Measurements from ENCODE around the gene KCNQ1.

Gene KCNQ1

DNA sequence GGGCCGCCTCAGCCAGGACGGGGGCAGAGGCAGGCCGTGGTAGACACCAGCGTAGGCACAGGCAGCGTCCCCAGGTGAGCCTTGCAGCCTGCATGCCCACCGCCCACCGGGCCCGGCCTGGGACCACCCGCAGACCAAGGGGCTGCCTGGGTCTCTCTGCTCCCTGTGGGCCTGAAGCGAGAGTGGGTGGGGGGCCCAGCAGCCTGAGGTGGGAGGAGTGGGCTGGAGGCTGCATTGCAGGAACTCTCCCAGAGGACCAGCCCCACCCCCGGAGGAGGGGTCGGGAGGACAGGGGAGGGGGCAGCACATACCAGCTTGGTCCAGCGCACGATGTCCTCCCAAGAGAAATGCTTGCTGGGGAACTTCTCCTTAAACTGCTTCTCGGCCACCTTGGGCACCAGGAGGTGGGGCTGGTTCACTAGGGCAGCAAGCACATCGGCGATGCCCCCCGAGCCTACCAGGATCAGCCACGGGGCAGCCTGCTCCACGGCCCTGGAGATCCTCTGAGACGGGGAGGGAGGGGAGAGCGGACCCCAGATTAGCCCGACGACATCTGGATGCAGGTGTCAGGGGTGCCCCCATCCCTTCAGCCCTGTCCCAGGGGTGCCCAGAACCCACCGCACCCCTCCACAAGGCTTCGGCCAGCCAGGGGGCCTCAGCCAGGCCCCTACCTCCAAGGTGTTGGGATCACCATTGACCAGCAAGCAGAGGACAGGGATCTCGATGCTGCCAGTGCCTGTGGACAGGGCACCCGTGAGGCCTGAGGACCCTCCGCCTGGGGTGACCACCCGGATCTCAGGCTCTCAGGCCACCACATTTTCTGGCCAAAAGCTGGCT is 26.7 kb upstream of the KCNQ1 start:
- H3K27ac Mint-ChIP-seq, result no peak overlapping the region
- H3K27me3 Mint-ChIP-seq, result no peaks in the 10 kb centered on the region
- H3K36me3 Mint-ChIP-seq (ENCODE audit: low read depth), result no peaks in the 10 kb centered on the region

DNA sequence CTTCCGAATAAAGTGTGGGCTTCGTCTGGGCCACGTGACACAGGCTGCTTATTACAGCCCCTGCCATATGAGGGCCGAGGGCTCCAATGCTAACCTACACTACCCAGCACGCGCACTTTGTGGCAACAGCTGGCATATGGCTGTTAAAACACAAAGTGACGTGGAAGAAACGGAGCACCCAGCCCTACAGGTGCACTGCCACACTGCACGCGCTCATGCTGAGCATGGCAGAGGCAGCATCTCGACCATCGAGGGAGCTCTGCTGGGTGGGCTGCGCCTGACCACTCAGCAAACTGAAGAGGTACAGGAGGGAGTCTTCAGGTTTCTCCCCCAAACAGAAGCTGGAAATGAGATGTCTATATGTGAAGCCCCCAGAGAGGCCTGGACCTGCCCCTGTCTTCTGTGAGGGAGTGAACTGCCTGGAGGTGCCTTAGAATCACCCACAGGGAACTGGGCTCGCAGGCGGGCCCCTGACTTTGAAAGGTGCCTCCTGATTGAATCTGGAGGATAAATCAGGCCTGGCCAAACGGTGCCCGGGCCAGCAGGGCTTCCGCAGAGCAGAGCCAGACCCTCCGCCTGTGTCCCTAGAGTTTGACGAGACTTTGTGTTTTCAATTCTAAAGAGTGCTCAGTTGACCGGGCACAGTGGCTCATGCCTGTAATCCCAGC is 26.0 kb upstream of the KCNQ1 start:
- Mint-ChIP-seq H3K4me1 (ENCODE audit: low read depth) (peaks cover 3% of the 10 kb centered on the region), H3K27me3 (no peaks in the 10 kb centered on the region), H3K36me3 (ENCODE audit: low read depth) (no peaks in the 10 kb centered on the region), H3K27ac (no peak overlapping the region), H3K9me3 (no peaks in the 10 kb centered on the region), H3K4me3 (no peak overlapping the region)

More for the DNA sequence above, 26.7 kb upstream of the KCNQ1 start:
- Mint-ChIP-seq H3K4me1 (ENCODE audit: low read depth) (peaks cover 3% of the 10 kb centered on the region), H3K9me3 (no peaks in the 10 kb centered on the region), H3K4me3 (no peak overlapping the region)

DNA sequence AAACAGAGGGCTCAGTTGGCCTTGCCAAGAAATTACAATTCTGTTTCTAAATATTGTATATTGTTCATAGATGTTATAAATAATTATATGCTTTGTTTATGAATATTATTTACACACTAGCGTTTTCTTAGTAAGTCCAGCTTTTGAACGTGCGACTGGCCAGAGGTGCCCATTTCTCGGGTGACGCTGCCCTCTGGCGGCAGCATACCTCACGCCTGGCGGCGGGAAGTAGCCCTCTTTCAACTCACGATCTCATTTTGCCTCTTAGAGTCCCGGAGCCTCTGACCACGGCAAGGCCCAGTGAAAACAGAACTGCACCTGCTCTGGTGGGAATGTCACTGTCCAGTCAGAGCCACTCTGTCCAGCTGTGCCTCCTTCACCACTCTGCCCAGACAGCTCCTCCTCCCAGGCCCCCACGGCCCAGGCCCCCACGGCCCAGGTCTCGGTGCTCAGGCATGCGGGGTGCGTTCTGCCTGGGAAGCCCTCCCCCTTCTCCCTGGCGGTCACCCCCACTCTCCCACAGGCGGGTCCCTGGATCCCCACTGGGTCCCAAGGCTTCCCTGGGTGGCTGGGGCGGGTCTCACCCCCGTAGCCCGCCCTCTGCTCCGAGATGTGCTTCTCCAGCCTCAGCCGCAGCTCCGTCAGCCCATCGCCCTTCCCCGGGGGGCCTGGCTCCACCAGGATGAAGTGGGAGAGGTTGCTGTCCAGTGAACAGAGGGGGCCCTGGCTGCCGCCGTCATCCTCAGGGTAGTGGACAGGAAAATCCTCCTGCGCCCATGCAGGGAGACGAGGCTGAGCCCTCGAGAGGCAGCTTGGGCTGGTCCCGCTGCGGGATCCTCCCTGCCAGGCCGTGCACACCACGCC is 24.9 kb upstream of the KCNQ1 start:
- no peaks in the 10 kb centered on the region for H3K27me3 Mint-ChIP-seq

DNA sequence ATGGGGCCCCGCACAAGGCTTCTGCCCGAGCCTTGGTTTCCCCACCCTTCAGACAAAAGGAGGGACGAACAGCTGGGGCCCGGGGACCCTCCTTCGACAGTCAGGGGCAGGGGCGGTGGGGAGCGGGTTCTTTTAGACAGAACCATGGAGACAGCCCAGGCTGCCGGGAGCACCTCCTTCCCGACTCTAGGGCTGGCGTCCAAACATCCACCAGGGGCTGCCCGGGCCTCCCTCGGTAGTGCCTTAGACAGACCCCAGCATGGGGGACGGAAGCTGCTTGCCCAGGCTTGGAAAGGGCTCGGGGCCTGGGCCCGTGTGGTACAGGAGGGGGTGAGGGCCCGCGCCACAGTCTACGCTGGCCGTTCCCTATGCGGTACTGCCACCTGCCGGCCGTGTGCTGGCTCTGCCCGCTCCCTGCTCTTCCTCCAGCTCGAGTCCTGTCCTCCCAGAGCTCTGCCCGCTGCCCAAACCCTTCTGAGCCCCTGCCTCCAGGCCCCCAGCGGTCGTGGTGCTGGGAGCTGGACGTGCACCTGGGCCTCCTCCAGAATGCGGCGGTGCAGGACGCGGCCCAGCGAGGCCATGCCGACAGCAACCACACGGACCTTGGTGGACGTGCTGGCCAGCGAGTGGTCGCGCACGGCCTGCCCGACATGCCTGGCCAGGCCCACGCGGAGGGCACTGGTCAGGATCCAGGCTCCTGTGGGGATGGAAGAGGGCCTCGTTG is 24.1 kb upstream of the KCNQ1 start:
- no peak overlapping the region for H3K4me3 Mint-ChIP-seq
- no peaks in the 10 kb centered on the region for H3K27me3 Mint-ChIP-seq
- no peaks in the 10 kb centered on the region for H3K36me3 Mint-ChIP-seq (ENCODE audit: low read depth)

More for the DNA sequence above, 24.9 kb upstream of the KCNQ1 start:
- Mint-ChIP-seq H3K4me1 (ENCODE audit: low read depth) (peaks cover 3% of the 10 kb centered on the region), H3K4me3 (no peak overlapping the region), H3K36me3 (ENCODE audit: low read depth) (no peaks in the 10 kb centered on the region), H3K27ac (no peak overlapping the region), H3K9me3 (no peaks in the 10 kb centered on the region)

DNA sequence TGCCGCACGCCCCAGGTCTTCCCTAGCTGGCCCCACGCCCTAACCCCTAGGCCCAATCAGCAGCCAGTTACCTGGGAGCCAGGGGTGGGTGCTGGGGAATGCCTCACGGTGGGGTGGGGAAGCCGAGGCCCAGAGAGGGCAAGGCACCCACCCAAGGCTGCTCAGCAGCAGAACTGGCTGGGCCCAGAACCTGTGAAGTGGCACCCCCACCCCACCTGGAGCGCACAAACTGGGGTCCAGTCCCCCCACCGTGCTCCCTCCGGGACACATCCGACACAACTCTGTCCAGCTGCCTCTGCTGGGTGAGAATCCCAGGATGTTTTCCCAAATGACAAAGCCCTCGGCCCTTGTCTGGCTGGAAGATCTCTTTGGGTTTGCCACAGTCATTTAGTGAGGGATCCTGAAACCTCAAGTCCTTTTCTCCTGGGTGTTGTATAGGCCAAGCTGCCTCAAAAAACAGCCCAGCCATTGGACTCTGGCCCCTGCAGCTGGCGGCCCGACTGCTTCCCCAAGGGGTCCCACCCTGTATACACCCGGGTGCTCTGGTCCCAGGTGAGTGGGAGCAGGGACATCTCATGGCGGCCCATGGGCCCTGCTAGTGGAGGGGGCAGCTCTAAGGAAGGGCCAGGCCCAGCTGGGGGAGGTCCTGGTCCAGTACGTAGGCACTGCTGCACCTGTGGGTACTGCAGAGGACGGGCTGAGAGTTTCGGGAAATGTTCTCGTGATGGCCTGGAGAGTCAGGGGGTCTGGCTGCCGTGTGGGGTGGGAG is 23.4 kb upstream of the KCNQ1 start:
- Mint-ChIP-seq H3K9me3 (no peaks in the 10 kb centered on the region), H3K4me3 (no peak overlapping the region), H3K36me3 (ENCODE audit: low read depth) (no peaks in the 10 kb centered on the region), H3K27me3 (no peaks in the 10 kb centered on the region), H3K4me1 (ENCODE audit: low read depth) (peaks cover 3% of the 10 kb centered on the region), H3K27ac (no peak overlapping the region)

More for the DNA sequence above, 24.1 kb upstream of the KCNQ1 start:
- Mint-ChIP-seq H3K4me1 (ENCODE audit: low read depth) (peaks cover 3% of the 10 kb centered on the region), H3K27ac (no peak overlapping the region), H3K9me3 (no peaks in the 10 kb centered on the region)

DNA sequence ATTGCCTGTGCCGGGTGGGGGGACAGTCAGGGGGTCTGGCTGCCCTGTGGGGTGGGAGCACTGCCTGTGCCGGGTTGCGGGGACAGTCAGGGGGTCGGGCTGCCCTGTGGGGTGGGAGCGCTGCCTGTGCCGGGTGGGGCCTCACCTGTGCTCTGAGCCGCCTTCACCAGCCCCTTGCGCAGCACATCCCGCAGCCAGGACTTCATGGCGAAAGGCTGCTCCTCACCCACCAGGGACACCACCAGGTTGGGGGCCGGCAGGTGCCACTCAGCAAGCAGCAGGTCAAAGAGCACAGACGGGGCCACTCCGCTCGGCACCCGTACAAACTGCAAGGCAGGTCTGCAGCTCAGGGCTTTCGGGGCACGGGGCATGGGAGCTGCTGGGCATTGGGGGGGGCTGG is 22.8 kb upstream of the KCNQ1 start:
- Mint-ChIP-seq H3K36me3 (ENCODE audit: low read depth) (no peaks in the 10 kb centered on the region), H3K4me1 (ENCODE audit: low read depth) (peaks cover 3% of the 10 kb centered on the region), H3K9me3 (no peaks in the 10 kb centered on the region), H3K27ac (no peak overlapping the region), H3K27me3 (no peaks in the 10 kb centered on the region), H3K4me3 (no peak overlapping the region)

DNA sequence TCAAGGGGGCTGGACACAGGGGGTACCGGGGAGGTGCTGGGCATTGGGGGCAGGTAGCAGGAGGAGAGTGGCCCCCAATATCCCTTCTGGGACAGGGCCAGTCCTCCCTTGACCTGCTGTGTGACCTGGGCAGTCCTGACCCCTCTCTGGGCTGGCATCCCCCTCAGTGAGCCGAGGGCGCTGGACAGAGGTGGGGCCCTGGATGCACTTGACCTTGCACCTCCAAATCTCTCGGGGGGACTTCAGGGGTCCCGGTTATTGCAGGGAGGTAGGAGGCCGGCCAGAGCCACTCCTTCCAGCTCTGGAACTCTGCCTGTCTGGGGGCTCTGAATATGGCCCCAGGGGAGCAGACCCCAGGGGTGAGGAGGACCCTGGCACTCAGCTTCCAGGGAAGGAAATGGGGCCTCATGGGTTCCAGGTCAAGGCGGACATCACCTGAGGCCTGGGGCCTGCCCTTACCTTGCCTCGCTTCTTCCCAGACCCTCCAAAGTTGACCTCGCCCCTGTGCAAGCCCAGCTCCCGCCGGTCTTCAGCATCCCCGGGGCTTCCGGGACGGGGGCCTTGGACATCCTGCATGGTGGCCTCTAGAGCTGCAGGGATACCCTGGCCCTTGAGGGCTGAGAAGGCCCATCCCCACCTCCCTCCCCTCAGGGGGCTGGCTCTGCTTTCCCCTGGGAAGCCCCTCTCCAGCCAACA is 22.2 kb upstream of the KCNQ1 start:
- Mint-ChIP-seq H3K27ac (no peak overlapping the region), H3K4me1 (ENCODE audit: low read depth) (peaks cover 3% of the 10 kb centered on the region), H3K27me3 (no peaks in the 10 kb centered on the region), H3K36me3 (ENCODE audit: low read depth) (no peaks in the 10 kb centered on the region), H3K9me3 (no peaks in the 10 kb centered on the region), H3K4me3 (no peak overlapping the region)

DNA sequence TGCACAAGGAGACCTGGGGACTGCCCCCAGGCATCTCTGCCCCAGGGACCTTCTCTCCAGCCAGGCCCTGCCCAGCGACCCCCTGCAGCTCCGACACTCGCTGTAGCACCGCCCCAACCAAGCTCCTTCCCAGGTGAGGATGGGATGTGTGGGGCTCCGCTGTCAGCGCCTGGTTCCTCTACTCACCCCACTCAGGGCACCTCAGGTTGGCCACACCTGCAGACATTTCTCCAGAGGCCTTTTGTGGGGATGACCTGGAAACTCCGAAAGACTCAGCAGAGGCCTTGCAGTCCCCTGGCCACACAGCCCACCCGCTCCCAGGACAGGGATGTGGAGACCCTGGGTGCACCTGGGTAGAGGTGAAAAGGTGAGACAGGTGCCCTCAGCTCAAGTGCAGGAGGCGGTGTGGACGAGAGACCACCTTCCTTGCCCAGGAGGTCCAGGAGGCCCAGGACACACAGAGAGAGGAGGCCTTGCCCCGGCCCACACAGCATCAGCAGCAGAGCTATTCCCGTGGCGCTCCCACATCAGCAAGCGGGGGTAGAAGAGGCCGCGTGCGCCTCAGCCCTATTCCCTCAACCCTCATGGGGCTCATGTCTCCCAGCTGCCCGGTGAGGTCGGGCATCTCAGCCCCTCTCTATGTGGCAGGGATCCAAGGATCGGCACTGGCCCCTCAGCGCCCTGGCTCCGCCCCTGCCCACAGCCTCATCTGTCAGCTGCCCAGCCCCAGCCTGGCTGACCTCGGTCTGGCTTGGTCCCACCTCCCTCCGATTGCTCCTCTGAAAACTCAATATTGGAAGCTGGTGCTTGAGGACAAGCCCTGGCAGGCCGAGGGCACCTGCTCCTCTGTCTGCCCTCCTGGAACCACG is 21.4 kb upstream of the KCNQ1 start:
- no peaks in the 10 kb centered on the region for H3K27me3 Mint-ChIP-seq
- H3K36me3 Mint-ChIP-seq (ENCODE audit: low read depth), result no peaks in the 10 kb centered on the region
- no peaks in the 10 kb centered on the region for H3K9me3 Mint-ChIP-seq
- peaks cover 3% of the 10 kb centered on the region for H3K4me1 Mint-ChIP-seq (ENCODE audit: low read depth)
- H3K27ac Mint-ChIP-seq, result no peak overlapping the region
- no peak overlapping the region for H3K4me3 Mint-ChIP-seq

DNA sequence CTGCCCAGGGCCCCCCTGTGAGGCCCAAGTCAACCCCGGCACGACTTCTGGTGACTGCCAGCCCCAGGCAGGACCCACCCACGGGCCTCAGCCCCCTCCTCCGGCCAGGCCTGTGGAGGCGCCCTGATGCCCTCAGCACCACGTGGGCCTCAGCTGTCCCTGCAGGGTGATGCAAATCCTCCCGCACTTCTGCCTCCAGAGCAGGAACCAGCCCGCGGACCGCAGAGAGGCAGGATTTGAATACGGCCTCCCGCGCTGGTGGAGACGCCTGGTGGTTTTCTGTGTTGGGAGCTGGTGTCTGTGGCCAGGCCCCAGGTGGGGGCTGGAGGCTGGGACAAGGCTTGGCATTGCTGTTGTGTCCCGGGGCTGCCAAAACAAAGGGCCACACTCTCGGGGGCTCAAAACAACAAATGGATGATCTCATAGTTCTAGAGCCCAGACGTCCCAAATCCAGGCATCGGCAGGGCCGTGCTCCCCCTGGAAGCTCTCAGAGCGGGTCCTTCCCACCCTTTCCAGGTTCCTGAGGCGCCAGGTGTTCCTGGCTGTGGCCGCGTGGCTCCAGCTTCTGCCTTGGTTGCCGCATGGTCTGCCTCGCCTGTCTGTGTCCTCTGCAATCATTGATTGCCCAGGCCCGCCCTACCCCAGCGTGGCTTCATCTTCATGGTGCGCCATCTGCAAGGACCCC is 19.9 kb upstream of the KCNQ1 start:
- H3K27ac Mint-ChIP-seq, result no peak overlapping the region
- no peaks in the 10 kb centered on the region for H3K27me3 Mint-ChIP-seq
- H3K36me3 Mint-ChIP-seq (ENCODE audit: low read depth), result no peaks in the 10 kb centered on the region

DNA sequence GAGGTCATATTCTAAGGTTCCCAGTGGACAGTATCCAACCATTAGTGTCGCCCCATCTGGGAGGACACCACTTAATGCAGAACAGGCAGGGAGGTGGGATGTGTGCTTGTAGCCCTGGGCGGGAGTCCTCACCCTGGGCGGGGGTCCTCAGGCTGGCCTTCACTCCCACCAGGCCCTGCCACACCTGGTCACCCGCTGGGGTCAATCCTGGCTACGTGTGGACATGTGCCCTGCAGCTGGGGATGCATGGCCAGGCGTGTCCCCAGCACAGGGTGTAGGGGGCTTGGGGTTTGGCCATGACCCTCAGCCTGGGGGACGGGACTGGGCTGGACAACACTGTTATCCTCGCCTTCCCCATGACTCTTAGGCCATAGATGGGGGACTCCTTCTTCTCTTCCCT is 19.3 kb upstream of the KCNQ1 start:
- Mint-ChIP-seq H3K9me3 (no peaks in the 10 kb centered on the region), H3K36me3 (ENCODE audit: low read depth) (no peaks in the 10 kb centered on the region), H3K27me3 (no peaks in the 10 kb centered on the region), H3K4me1 (ENCODE audit: low read depth) (no peaks in the 10 kb centered on the region), H3K4me3 (no peak overlapping the region), H3K27ac (no peak overlapping the region)

More for the DNA sequence above, 19.9 kb upstream of the KCNQ1 start:
- H3K4me3 Mint-ChIP-seq, result no peak overlapping the region
- H3K9me3 Mint-ChIP-seq, result no peaks in the 10 kb centered on the region
- H3K4me1 Mint-ChIP-seq (ENCODE audit: low read depth), result no peaks in the 10 kb centered on the region

DNA sequence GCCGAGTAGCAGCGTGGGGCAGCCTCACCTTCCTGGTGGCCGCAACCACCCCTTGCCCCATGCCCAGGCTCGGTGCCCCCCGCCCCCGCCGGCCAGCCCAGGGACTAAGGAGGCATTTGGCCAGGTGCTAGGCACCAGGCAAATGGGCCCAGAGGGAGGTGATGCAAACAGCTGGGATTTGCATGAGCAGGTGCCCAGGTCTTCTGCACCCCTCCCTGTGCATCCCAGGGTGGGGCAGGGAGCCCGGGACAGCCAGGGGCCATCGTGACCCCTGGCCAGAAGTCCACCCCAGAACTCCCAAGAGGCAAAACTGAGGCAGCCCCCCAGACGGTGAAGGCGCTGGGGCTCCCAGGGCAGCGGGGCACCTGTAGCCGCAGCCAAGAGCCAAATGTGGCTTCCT is 18.6 kb upstream of the KCNQ1 start:
- no peak overlapping the region for H3K27ac Mint-ChIP-seq
- no peaks in the 10 kb centered on the region for H3K9me3 Mint-ChIP-seq
- H3K4me1 Mint-ChIP-seq (ENCODE audit: low read depth), result no peaks in the 10 kb centered on the region
- H3K4me3 Mint-ChIP-seq, result no peak overlapping the region
- no peaks in the 10 kb centered on the region for H3K36me3 Mint-ChIP-seq (ENCODE audit: low read depth)
- no peaks in the 10 kb centered on the region for H3K27me3 Mint-ChIP-seq

DNA sequence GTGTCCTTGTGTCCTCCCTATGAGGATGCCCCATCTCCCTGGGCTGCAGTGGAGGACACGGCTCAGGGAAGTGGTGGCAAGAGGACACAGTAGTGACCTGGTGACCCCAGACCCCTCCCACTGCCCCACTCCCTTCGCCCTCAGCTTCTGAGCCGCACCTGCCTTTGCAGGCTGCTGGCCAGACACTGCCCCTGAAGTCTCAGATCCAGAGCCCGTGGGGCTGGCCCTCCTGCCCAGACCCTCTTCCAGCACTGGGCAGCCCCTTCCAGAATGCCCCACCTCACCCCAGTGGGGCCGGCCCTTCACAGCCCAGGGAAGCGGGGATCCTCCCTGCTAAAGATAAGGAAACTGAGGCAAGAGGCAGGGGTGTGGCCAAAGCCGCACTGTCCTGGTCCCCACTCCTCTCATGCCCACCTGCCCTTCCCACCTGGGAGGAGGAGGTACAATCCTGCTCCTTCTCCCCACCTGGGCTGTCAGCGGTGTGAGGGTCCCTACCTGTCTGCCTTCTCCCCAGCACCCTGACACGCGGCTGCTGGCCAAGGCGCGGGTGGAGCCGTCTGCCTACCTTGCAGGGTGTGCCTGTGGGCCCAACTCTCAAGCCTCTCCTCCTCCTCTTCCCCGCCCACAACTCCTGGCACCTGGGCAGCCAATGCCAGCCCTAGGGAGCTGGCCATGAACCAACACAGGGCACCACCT is 17.8 kb upstream of the KCNQ1 start:
- Mint-ChIP-seq H3K4me3 (no peak overlapping the region), H3K9me3 (no peaks in the 10 kb centered on the region), H3K36me3 (ENCODE audit: low read depth) (no peaks in the 10 kb centered on the region), H3K4me1 (ENCODE audit: low read depth) (no peaks in the 10 kb centered on the region), H3K27me3 (no peaks in the 10 kb centered on the region), H3K27ac (no peak overlapping the region)

Data from stimulated activated naive CD8-positive, alpha-beta T cell treated with anti-CD3 and anti-CD28 coated beads, Interleukin-15, Interleukin-2, amounts not matched to agents 100 ng/mL and 50 ng/mL, for 24 hours (primary cell).